SJSA1 (cell line): ENCODE measurements around the gene PLA2G4D. TPM values are rescaled to one million over a fixed set of nuclear protein-coding genes. Genes with fewer than 3 reads are reported as not detected.

ENCODE experiments used
- DNase-seq, 2 experiments: peaks; one replicate each; pipeline ENCODE4 v3.0.0-alpha.2; 2015 to 2020; ENCODE audit warnings: low spot score in 2 of 2, low read depth in 1 of 2
- H3K27ac ChIP-seq: fragments of 250-450 bp; sonication (Bioruptor Pico); 2 replicates; pipeline ENCODE4 v1.5.1; 2020; ENCODE audit warnings: mild to moderate bottlenecking, moderate library complexity
- H3K27me3 ChIP-seq: fragments of 250-450 bp; sonication (Bioruptor Pico); replicated peaks from 2 replicates; pipeline ENCODE4 v1.5.1; 2020; ENCODE audit warnings: mild to moderate bottlenecking, moderate library complexity
- H3K36me3 ChIP-seq: fragments of 250-450 bp; sonication (Bioruptor Pico); 2 replicates; pipeline ENCODE4 v1.5.1; 2020; ENCODE audit warnings: mild to moderate bottlenecking
- H3K4me1 ChIP-seq: fragments of 250-450 bp; sonication (Bioruptor Pico); replicated peaks from 2 replicates; pipeline ENCODE4 v1.6.1; 2021; ENCODE audit warnings: mild to moderate bottlenecking
- H3K4me3 ChIP-seq: fragments of 250-450 bp; sonication (Bioruptor Pico); 2 replicates; pipeline ENCODE4 v1.5.1; 2020; ENCODE audit warnings: mild to moderate bottlenecking
- H3K9me3 ChIP-seq: fragments of 250-450 bp; sonication (Bioruptor Pico); replicated peaks from 2 replicates; pipeline ENCODE4 v1.5.1; 2020; ENCODE audit warnings: mild to moderate bottlenecking
- total RNA-seq: library from RNA; depleted of rRNA; stranded (reverse); fragments of >200 nt; shearing (Covaris generic); gene quantifications from 2 replicates; pipeline ENCODE4 v1.2.3, GENCODE V29; 2014

Gene PLA2G4D
- total RNA-seq, 1 experiment from 2014 or later: not detected

- Histone ChIP-seq H3K27ac (no peak overlapping the region), H3K27me3 (no peaks in the 10 kb centered on the region), H3K4me1 (no peaks in the 10 kb centered on the region), H3K36me3 (no peaks in the 10 kb centered on the region), H3K4me3 (no peak overlapping the region), H3K9me3 (no peaks in the 10 kb centered on the region)
- DNase-seq: no peak
Observed at GRCh38 chr15:42068601-42069000, 25.8 kb downstream of the PLA2G4D start.

DNA sequence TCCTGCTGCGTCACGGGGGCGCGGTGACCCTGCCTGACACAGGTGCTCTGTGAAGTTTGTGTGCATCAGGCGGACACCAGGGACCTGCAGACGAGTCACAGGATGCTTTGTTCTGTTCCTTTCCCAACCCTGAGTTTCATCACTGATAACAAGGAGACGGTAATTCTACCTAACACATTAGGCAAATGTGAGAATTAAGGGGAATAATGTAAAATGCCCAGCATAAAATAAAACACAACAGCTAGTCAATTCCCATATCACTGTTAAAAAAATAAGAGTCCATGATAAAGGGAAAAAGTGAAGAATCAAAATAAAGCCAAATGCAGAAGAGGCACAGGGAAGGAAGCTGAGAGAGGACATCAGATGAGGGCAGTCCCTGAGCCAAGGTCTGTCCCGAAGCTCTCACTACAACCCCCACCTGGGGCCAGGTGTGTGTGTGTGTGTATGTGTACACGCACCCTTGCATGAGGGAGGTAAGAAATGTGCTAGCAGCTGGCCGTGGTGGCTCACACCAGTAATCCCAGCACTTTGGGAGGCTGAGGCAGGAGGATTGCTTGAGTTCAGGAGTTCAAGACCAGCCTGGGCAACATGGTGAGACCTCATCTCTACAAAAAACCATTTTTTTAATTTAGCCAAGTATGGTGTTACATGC is 27.5 kb downstream of the PLA2G4D start:
- no peaks in the 10 kb centered on the region for H3K27me3 ChIP-seq
- H3K27ac ChIP-seq: no peak overlapping the region
- DNase-seq: no peak
- H3K4me1 ChIP-seq: no peaks in the 10 kb centered on the region
- H3K9me3 ChIP-seq: no peaks in the 10 kb centered on the region
- H3K4me3 ChIP-seq: no peak overlapping the region
- H3K36me3 ChIP-seq: no peaks in the 10 kb centered on the region

DNA sequence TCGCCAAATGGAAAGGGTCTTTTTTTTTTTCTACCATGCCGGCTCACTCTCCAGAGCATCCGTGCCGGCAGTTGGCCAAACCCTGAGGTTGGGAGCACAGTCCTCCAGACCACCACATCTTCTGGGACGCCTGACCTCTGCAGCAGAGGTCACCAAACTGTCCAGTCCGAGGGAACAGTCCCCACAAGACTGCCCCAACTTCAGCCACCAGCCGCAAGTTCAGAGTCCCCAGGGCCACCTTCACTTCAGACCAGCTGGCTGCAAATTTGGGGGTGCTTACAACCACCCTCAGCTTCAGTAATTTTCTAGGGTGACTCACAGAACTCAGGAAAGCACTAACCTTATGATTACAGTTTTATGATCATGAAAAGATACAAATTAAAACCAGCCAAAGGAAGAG is 28.9 kb downstream of the PLA2G4D start:
- Histone ChIP-seq H3K27ac (no peak overlapping the region), H3K36me3 (no peaks in the 10 kb centered on the region), H3K4me1 (no peaks in the 10 kb centered on the region), H3K9me3 (no peaks in the 10 kb centered on the region), H3K4me3 (no peak overlapping the region), H3K27me3 (no peaks in the 10 kb centered on the region)
- no peak for DNase-seq

- Histone ChIP-seq H3K4me3 (no peak overlapping the region), H3K27me3 (no peaks in the 10 kb centered on the region), H3K36me3 (no peaks in the 10 kb centered on the region), H3K4me1 (no peaks in the 10 kb centered on the region), H3K9me3 (no peaks in the 10 kb centered on the region), H3K27ac (no peak overlapping the region)
- DNase-seq: no peak
Observed at GRCh38 chr15:42065033-42065432, 29.3 kb downstream of the PLA2G4D start.

DNA sequence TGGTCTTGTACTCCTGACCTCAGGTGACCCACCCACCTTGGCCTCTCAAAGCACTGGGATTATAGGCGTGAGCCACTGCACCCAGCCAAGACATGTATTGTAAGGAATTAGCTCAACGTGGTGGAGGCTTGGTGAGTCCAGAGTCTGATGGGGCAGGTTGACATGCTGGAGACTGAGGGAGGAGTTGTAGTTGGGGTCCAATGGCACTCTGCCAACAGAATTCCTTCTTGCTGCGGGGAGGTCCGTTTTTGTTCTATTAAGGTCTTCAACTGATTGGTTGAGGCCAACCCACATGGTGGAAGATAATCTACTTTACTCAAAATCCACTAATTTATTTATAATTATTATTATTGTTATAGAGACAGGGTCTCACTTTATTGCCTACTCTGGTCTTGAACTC is 30.1 kb downstream of the PLA2G4D start:
- Histone ChIP-seq H3K36me3 (no peaks in the 10 kb centered on the region), H3K27me3 (no peaks in the 10 kb centered on the region), H3K27ac (no peak overlapping the region), H3K4me1 (no peaks in the 10 kb centered on the region), H3K9me3 (no peaks in the 10 kb centered on the region), H3K4me3 (no peak overlapping the region)
- no peak for DNase-seq

DNA sequence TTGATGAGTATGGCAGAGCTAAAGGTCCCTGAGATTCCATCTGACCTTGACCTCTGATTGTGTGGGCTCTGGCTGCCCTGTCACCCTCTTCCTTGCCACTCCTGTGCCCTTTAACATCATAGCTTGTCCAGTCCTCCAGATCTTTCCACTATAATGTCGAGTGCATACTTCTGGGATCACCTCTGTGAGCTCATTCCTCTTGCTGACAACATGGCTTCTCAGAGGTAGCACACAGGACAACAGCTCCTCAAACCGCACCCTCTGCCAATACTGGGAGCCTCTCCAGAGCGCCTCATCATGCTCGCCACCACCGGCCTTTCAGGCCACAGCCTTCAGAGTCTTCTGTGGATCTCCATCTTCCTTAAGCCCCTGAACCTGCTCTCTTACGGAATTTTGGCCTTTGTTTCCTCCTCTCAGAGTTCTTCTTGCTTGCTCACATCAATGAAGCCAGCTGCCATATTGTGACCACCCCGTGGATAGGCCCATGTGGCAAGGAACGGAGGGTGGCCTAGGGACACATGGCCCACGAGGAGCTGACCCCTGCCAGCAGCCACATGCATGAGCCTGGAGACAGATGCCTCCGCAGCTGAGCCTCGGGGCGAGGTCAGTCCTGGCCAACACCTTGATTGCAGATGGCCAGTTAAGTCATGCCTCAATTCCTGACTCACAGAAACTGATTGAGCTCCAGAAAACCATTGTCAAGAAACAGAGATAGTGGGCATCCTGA is 31.1 kb downstream of the PLA2G4D start:
- no peak overlapping the region for H3K4me3 ChIP-seq
- DNase-seq: no peak
- H3K27me3 ChIP-seq: no peaks in the 10 kb centered on the region
- H3K4me1 ChIP-seq: no peaks in the 10 kb centered on the region
- H3K36me3 ChIP-seq: no peaks in the 10 kb centered on the region
- no peak overlapping the region for H3K27ac ChIP-seq
- no peaks in the 10 kb centered on the region for H3K9me3 ChIP-seq

DNA sequence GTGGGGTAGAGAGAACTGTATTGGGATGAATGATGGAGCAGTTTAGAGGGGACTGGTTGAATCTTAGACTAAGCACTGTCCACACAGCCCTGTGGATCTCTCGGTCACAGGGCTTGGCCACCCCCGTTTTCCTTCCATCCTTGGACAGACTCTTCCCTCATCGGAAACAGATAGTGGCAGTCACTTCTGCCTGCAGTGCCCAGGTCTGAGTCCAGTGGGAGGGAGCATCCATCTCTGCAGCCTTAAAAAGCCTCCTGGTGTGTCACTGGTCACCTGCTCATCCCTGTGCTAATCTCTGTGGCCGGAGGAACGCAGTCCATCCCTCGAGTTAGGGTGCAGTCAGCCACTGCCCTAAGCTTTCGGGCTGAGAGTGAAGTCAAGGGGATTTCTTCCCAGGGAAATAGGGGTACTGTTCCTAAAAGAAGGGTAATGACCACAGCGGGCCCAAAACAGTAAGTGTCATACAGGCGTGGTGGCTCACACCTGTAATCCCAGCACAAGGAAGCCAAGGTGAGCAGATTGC is 32.0 kb downstream of the PLA2G4D start:
- Histone ChIP-seq H3K9me3 (no peaks in the 10 kb centered on the region), H3K36me3 (no peaks in the 10 kb centered on the region), H3K27ac (no peak overlapping the region), H3K4me1 (peaks cover under 1% of the 10 kb centered on the region), H3K4me3 (no peak overlapping the region), H3K27me3 (no peaks in the 10 kb centered on the region)
- no peak for DNase-seq

GRCh38 chr15:42060797-42061196 is 33.6 kb downstream of the PLA2G4D start:
- Histone ChIP-seq H3K9me3 (no peaks in the 10 kb centered on the region), H3K27me3 (no peaks in the 10 kb centered on the region), H3K4me1 (peaks cover 8% of the 10 kb centered on the region), H3K36me3 (no peaks in the 10 kb centered on the region), H3K4me3 (no peak overlapping the region), H3K27ac (no peak overlapping the region)
- DNase-seq: no peak

GRCh38 chr15:42060477-42060763 is 33.9 kb downstream of the PLA2G4D start:
- no peaks in the 10 kb centered on the region for H3K27me3 ChIP-seq
- no peak overlapping the region for H3K27ac ChIP-seq
- DNase-seq: no peak

DNA sequence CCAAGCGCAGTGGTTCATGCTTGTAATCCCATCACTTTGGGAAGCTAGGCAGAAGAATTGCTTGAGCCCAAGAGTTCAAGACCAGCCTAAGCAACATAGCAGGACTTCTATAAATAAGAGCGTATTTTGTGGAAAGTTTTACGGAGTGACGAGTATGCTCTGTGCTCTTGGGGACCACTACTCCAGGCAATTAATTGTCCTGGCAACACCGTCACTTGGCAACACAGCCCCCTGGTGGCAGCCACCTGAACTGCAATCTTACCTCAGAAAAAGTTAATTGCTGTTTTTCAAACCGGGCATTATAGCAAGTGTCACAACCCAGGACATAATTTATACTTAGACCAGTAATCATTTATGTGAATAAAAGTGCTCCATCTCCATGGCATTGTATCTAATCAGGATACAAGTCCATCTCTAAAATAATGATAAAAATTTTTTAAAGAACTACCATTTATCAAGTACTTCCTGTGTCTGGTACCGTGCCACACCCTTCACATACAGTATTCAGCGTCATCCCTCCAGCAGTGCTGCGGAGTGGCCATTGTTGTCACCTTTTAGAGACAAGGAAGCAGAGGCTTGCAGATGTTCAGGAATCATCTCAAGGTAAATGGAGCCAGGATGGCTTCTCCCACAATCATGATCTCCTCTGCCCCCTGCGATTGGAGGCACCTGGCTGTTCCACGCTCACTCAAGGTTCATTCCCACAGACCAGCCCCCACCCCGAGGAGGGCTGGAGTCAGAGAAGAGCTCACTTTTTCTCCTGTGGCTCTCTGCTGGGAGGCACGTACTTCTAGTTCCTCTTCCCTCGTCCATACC is 34.5 kb downstream of the PLA2G4D start:
- peak in 1 of 2 experiments; percentile 24 for DNase-seq
- no peaks in the 10 kb centered on the region for H3K9me3 ChIP-seq
- no peak overlapping the region for H3K27ac ChIP-seq
- no peak overlapping the region for H3K4me3 ChIP-seq
- H3K4me1 ChIP-seq: peaks cover 8% of the 10 kb centered on the region
- H3K27me3 ChIP-seq: no peaks in the 10 kb centered on the region
- no peaks in the 10 kb centered on the region for H3K36me3 ChIP-seq

More at GRCh38 chr15:42060477-42060763, 33.9 kb downstream of the PLA2G4D start:
- Histone ChIP-seq H3K9me3 (no peaks in the 10 kb centered on the region), H3K4me1 (peaks cover 8% of the 10 kb centered on the region), H3K4me3 (no peak overlapping the region), H3K36me3 (no peaks in the 10 kb centered on the region)

DNA sequence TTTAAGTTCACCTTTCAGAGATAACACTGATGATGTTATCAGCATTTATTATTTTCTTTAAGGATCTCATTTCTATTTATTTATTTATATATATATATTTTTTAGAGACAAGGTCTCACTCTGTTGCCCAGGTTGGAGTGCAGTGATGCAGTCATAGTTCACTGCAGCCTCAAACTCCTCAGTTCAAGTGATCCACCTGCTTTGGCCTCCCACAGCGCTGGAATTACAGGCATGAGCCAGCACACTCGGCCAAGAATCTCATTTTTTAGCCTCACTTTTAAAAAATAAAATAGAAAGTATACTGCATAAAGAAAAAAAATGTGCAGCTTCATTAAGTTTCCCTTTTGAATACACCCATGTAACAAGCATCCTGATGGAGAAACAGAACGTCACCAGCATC is 35.6 kb downstream of the PLA2G4D start:
- Histone ChIP-seq H3K4me1 (peaks cover 8% of the 10 kb centered on the region), H3K27me3 (no peaks in the 10 kb centered on the region), H3K4me3 (no peak overlapping the region), H3K36me3 (no peaks in the 10 kb centered on the region), H3K27ac (no peak overlapping the region), H3K9me3 (no peaks in the 10 kb centered on the region)
- no peak for DNase-seq

- Histone ChIP-seq H3K4me1 (peaks cover 8% of the 10 kb centered on the region), H3K9me3 (no peaks in the 10 kb centered on the region), H3K27me3 (no peaks in the 10 kb centered on the region), H3K36me3 (no peaks in the 10 kb centered on the region), H3K27ac (no peak overlapping the region), H3K4me3 (no peak overlapping the region)
- DNase-seq: no peak
Observed at GRCh38 chr15:42057799-42058646, 36.3 kb downstream of the PLA2G4D start.
